Sigmoid colon (tissue), 7 donors: ENCODE measurements around the gene HHAT. TPM values are rescaled to one million over a fixed set of nuclear protein-coding genes. Genes with fewer than 3 reads are reported as not detected.

Source experiments
- DNase-seq: peaks from one replicate; pipeline ENCODE4 v3.0.0-alpha.2; 2019
- H3K27ac ChIP-seq, 4 donors: fragments of 200-600 bp; sonication (generic); one replicate each; pipeline ENCODE4 v1.5.1; 2016 to 2019; ENCODE audit warnings: mild to moderate bottlenecking in 1 of 4
- H3K27me3 ChIP-seq, 3 donors: fragments of 200-600 bp; sonication (generic); one replicate each; pipeline ENCODE4 v1.5.1; 2019; ENCODE audit warnings: mild to moderate bottlenecking in 1 of 3
- H3K36me3 ChIP-seq, 4 donors: fragments of 200-600 bp; sonication (generic); one replicate each; pipeline ENCODE4 v1.5.1; 2016 to 2019
- H3K4me1 ChIP-seq, 4 donors: fragments of 200-600 bp; sonication (generic); one replicate each; pipeline ENCODE4 v1.5.1; 2017 to 2019
- H3K4me3 ChIP-seq, 4 donors: fragments of 200-600 bp; sonication (generic); one replicate each; pipeline ENCODE4 v1.5.1; 2017 to 2019; ENCODE audit warnings: mild to moderate bottlenecking in 2 of 4, moderate library complexity in 1 of 4
- H3K9me3 ChIP-seq, 4 donors: fragments of 200-600 bp in 3 of 4; sonication (generic) in 3 of 4; one replicate each; pipeline versions ENCODE4 v1.5.1 to v1.6.1; 2013 to 2019
- CTCF ChIP-seq, 4 experiments: fragments of 450-650 bp in 3 of 4; fragments of 200-600 bp in 1 of 4; IDR thresholded peaks; one replicate each; pipeline ENCODE4 v1.5.1; 2016 to 2019; ENCODE audit warnings: antibody characterized with exemption in 4 of 4, mild to moderate bottlenecking in 3 of 4, moderate library complexity in 2 of 4
- EP300 ChIP-seq, 4 donors: sonication (generic); formaldehyde crosslinking; IDR thresholded peaks; one replicate each; pipeline ENCODE4 v1.6.1; 2017; ENCODE audit warnings: antibody characterized with exemption in 4 of 4
- POLR2A ChIP-seq, 2 donors: fragments of 450-650 bp; IDR thresholded peaks; one replicate each; pipeline ENCODE4 v1.6.1; 2016; ENCODE audit warnings: antibody characterized with exemption in 2 of 2, mild to moderate bottlenecking in 2 of 2, moderate library complexity in 2 of 2
- POLR2AphosphoS5 ChIP-seq, 4 donors: sonication (generic); formaldehyde crosslinking; IDR thresholded peaks; one replicate each; pipeline ENCODE4 v1.6.1; 2017; ENCODE audit warnings: antibody characterized with exemption in 4 of 4
- WGBS, 2 donors: extraction: QIAGEN DNeasy Blood & Tissue Kit; methylation state at CpG; one replicate each; pipeline ENCODE4 v1.1.7; 2013; 5-methylcytosine and 5-hydroxymethylcytosine counted together
- intact Hi-C: fragments of 100-400 bp; cut with DNase I; formaldehyde crosslinking; loops from one replicate; pipeline ENCODE4 v1.15.1; 2023
- polyA plus RNA-seq, 3 donors: library from polyadenylated mRNA; stranded (reverse); fragments of 200-250 nt; gene quantifications; one replicate each; pipeline ENCODE4 v1.2.3, GENCODE V29; 2013
- total RNA-seq, 4 donors: library from RNA; depleted of rRNA; stranded (reverse); fragments of >200 nt; gene quantifications; one replicate each; pipeline ENCODE4 v1.1.0, GENCODE V29; 2016
- donor health status: healthy with polysubstance abuse.
- donor health status: Bipolar disorder and iron deficiency.
- donor health status: healthy.

HHAT gene
- total and polyA plus RNA-seq, 7 donors, result 0.46 to 6.4 (median 2.1) TPM

GRCh38 chr1:210621712-210622111 lies 293.0 kb downstream of the HHAT start:
- 89 to 94% methylated on average over 6 of the region's 6 CpGs for WGBS, 2 donors

DNA sequence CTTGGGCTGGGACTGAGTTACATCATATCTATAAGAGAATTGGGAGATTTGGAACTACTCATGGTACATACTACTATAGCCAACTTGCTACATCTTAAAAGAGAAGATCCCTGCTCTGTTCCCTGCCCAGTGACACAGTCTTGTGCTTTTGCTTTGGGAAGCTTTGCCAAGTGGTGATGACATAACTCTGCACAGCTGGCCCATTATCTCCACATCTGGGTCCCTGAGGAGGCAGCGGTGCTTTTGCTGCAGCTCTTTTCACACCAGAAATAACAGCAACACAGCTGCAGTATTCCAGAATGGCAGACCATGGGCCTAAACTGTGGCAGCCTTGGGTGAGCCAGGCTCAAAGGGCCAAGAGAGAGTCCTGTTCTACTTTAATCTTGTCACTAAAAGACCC lies 296.0 kb downstream of the HHAT start:
- WGBS, 2 donors, result 77 to 86% methylated on average over 1 of the region's 1 CpG
- H3K27ac ChIP-seq, result no peak overlapping the region
- H3K36me3 ChIP-seq, result no peaks in the 10 kb centered on the region
- no peaks in the 10 kb centered on the region for H3K9me3 ChIP-seq
- TF ChIP-seq EP300 (IDR thresholded peaks at IDR 0.05) (no peak), CTCF (IDR thresholded peaks at IDR 0.05) (no peak), POLR2A (IDR thresholded peaks at IDR 0.05) (no peak), POLR2AphosphoS5 (IDR thresholded peaks at IDR 0.05) (no peak)
- no peak overlapping the region for H3K4me3 ChIP-seq
- intact Hi-C loops, result no loop called here
- DNase-seq, result no peak
- H3K27me3 ChIP-seq, result no peaks in the 10 kb centered on the region
- H3K4me1 ChIP-seq, result peaks cover 0 to 14% (median 11%) of the 10 kb centered on the region in 4 donors

More at GRCh38 chr1:210621712-210622111, 293.0 kb downstream of the HHAT start:
- Histone ChIP-seq H3K4me3 (no peak overlapping the region), H3K9me3 (no peaks in the 10 kb centered on the region), H3K36me3 (no peaks in the 10 kb centered on the region), H3K4me1 (no peaks in the 10 kb centered on the region), H3K27me3 (no peaks in the 10 kb centered on the region), H3K27ac (no peak overlapping the region)
- DNase-seq, result no peak
- intact Hi-C loops, result no loop called here
- no peak for TF ChIP-seq CTCF (IDR thresholded peaks at IDR 0.05)
- TF ChIP-seq EP300 (IDR thresholded peaks at IDR 0.05), result no peak
- TF ChIP-seq POLR2AphosphoS5 (IDR thresholded peaks at IDR 0.05), result no peak
- TF ChIP-seq POLR2A (IDR thresholded peaks at IDR 0.05), result no peak

DNA sequence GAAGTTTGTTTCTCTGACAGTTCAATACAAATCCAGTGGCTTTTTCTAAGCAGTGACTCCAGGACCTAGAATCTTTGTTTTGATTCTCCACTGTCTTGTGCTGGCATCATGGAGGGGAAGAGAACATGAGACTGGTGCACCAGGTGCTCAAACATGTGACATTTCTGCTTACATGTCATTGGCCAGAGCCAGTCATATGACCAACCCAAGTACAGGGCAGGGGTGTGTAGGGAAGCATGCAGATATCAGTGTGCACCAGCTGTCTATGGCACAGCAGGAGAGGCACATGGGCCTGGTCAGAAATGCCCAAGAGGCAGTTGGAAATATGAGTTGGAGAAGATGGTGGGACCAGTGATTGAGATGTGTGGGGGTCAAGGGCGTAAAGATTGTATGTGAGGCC lies 297.0 kb downstream of the HHAT start:
- no peaks in the 10 kb centered on the region for H3K9me3 ChIP-seq
- no peak overlapping the region for H3K27ac ChIP-seq
- H3K4me1 ChIP-seq, result peaks cover 0 to 14% (median 11%) of the 10 kb centered on the region in 4 donors
- WGBS, 2 donors, result 89 to 96% methylated on average over 1 of the region's 1 CpG
- H3K27me3 ChIP-seq, result no peaks in the 10 kb centered on the region
- TF ChIP-seq POLR2A (IDR thresholded peaks at IDR 0.05) (no peak), EP300 (IDR thresholded peaks at IDR 0.05) (no peak), POLR2AphosphoS5 (IDR thresholded peaks at IDR 0.05) (no peak), CTCF (IDR thresholded peaks at IDR 0.05) (no peak)
- no peak overlapping the region for H3K4me3 ChIP-seq
- no peak for DNase-seq
- no peaks in the 10 kb centered on the region for H3K36me3 ChIP-seq
- intact Hi-C loops, result no loop called here

- WGBS, 2 donors, result 86 to 93% methylated on average over 2 of the region's 2 CpGs
- no peak for DNase-seq
- H3K9me3 ChIP-seq, result no peaks in the 10 kb centered on the region
- H3K4me3 ChIP-seq, result no peak overlapping the region
- H3K36me3 ChIP-seq, result no peaks in the 10 kb centered on the region
- H3K4me1 ChIP-seq, result peaks cover 0 to 14% (median 11%) of the 10 kb centered on the region in 4 donors
- no peak overlapping the region for H3K27ac ChIP-seq
- TF ChIP-seq POLR2AphosphoS5 (IDR thresholded peaks at IDR 0.05) (no peak), POLR2A (IDR thresholded peaks at IDR 0.05) (no peak), EP300 (IDR thresholded peaks at IDR 0.05) (no peak), CTCF (IDR thresholded peaks at IDR 0.05) (no peak)
- H3K27me3 ChIP-seq, result no peaks in the 10 kb centered on the region
- intact Hi-C loops, result no loop called here
These were observed 297.6 kb downstream of the HHAT start for GRCh38 chr1:210626341-210626740.

DNA sequence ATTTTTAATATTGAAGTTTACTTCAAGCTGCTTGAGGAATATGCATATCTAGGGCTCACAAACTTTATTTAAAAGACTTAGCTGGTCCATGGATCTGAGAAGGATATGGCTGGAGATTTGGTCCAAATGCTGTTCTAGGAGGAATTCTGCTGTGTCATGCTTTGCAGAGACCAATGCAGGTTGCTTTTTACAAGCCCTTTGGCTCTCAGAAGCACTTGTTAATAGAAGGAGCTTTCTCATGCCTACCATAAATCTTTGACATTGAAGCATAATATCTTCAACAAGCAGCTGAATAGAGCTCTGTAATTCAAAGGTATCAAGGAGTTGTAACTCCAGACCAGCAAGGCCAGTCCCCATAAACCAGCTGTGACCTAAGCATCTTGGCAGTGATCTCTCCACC lies 299.1 kb downstream of the HHAT start:
- no peak for DNase-seq
- Histone ChIP-seq H3K9me3 (no peaks in the 10 kb centered on the region), H3K27ac (no peak overlapping the region), H3K36me3 (no peaks in the 10 kb centered on the region), H3K27me3 (no peaks in the 10 kb centered on the region), H3K4me3 (no peak overlapping the region), H3K4me1 (peaks cover 0 to 14% (median 11%) of the 10 kb centered on the region in 4 donors)
- TF ChIP-seq POLR2A (IDR thresholded peaks at IDR 0.05) (no peak), CTCF (IDR thresholded peaks at IDR 0.05) (no peak), POLR2AphosphoS5 (IDR thresholded peaks at IDR 0.05) (peak in 1 of 4 donors; percentile 8), EP300 (IDR thresholded peaks at IDR 0.05) (no peak)
- intact Hi-C loops, result no loop called here
